ENCODE data around the gene IL23R. TPM values are rescaled to one million over a fixed set of nuclear protein-coding genes. Genes with fewer than 3 reads are reported as not detected.

The IL23R gene
- total and polyA plus RNA-seq, 2 donors (not counting 1 experiment from before 2014, with no cell fraction given): not detected

DNA sequence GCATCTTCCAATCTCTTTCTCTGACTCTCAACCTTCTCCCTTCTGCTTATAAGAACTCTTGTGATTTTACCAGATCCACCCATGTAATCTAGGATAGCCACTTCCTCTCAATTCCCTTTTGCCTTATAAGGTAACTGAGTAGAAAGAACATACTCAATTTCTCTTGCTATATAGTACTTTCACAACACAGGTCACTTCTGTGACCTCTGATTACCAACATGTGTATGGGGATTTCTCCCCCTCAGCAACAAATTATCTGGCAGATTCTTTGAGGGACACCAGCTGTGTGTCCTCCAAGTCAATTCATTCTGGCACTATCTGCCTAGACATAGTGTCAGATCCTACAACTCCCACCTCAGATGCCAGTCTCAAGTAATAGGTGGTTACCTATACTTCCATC lies 62.5 kb downstream of the IL23R start:
- TF ChIP-seq CTCF (IDR thresholded peaks at IDR 0.05) (no peak), EZH2 (IDR thresholded peaks at IDR 0.05; ENCODE audit: borderline replicate concordance, insufficient read depth, low read depth, low read length, poor library complexity, severe bottlenecking) (no peak)
- Mint-ChIP-seq H3K27ac (no peak overlapping the region), H3K27me3 (peaks cover 14% of the 10 kb centered on the region), H3K4me3 (no peak overlapping the region), H3K4me1 (no peaks in the 10 kb centered on the region), H3K9me3 (ENCODE audit: insufficient read depth) (no peaks in the 10 kb centered on the region)
- DNase-seq: no peak
- POLR2A ChIA-PET: no interaction called here
- Histone ChIP-seq H3K27ac (ENCODE audit: low read length in 2 of 2) (no peak overlapping the region), H4K20me1 (ENCODE audit: control insufficient read depth, insufficient read depth, low read length, poor library complexity, severe bottlenecking) (no peaks in the 10 kb centered on the region), H2AFZ (ENCODE audit: insufficient read depth, low read depth, low read length, poor library complexity, severe bottlenecking) (no peak overlapping the region), H3K4me3 (ENCODE audit: control extremely low read depth in 1 of 5, extremely low read depth in 1 of 5, insufficient read depth in 1 of 5, low read depth in 2 of 5, low read length in 4 of 5) (no peak overlapping the region), H3K4me1 (ENCODE audit: control insufficient read depth in 2 of 2, insufficient read depth in 2 of 2, low read length in 2 of 2) (no peaks in the 10 kb centered on the region), H3K79me2 (ENCODE audit: control insufficient read depth, insufficient read depth, low read length) (no peaks in the 10 kb centered on the region), H3K9me3 (ENCODE audit: control extremely low read depth in 1 of 3, control insufficient read depth in 2 of 3, insufficient read depth in 1 of 3, low read length in 2 of 3) (no peaks in the 10 kb centered on the region), H3K27me3 (replicated peaks in 1 of 4; ENCODE audit: control extremely low read depth in 1 of 4, control insufficient read depth in 3 of 4, insufficient read depth in 4 of 4, low read length in 3 of 4) (peaks cover 0 to 4% (median 0%) of the 10 kb centered on the region in 4 experiments), H3K9ac (ENCODE audit: low read length) (no peak overlapping the region), H3K4me2 (replicated peaks; ENCODE audit: low read depth, low read length, poor library complexity, severe bottlenecking) (no peak overlapping the region), H3K36me3 (replicated peaks in 1 of 2; ENCODE audit: control extremely low read depth in 1 of 2, control insufficient read depth in 1 of 2, extremely low read depth in 1 of 2, insufficient read depth in 2 of 2, low read length in 1 of 2) (no peaks in the 10 kb centered on the region)
- CTCF ChIA-PET: interaction anchor here (1.5 to 2.0 kb wide), 4 partner anchors 13 to 273 kb away, joined by 3 to 7 read pairs (median 6); no protein-coding TSS in a partner anchor
- no peak for ATAC-seq (ENCODE audit: low read depth)
- intact Hi-C loops (cut with micrococcal nuclease): no loop called here

GRCh38 chr1:67230539-67230938 lies 64.3 kb downstream of the IL23R start:
- Mint-ChIP-seq H3K4me3 (no peak overlapping the region), H3K27ac (no peak overlapping the region), H3K4me1 (no peaks in the 10 kb centered on the region), H3K9me3 (ENCODE audit: insufficient read depth) (no peaks in the 10 kb centered on the region), H3K27me3 (peaks cover 14% of the 10 kb centered on the region)
- no peaks in the 10 kb centered on the region for H3K9me3 ChIP-seq (ENCODE audit: control extremely low read depth in 1 of 3, control insufficient read depth in 2 of 3, insufficient read depth in 1 of 3, low read length in 2 of 3)
- no peak overlapping the region for H3K9ac ChIP-seq (ENCODE audit: low read length)
- ChIA-PET CTCF (interaction anchor here (0.5 to 2.0 kb wide), 2 partner anchors 16 to 159 kb away, joined by 3 to 6 read pairs; no protein-coding TSS in a partner anchor), POLR2A (no interaction called here)
- H3K4me2 ChIP-seq (replicated peaks; ENCODE audit: low read depth, low read length, poor library complexity, severe bottlenecking): no peak overlapping the region
- H3K4me3 ChIP-seq (ENCODE audit: control extremely low read depth in 1 of 5, extremely low read depth in 1 of 5, insufficient read depth in 1 of 5, low read depth in 2 of 5, low read length in 4 of 5): no peak overlapping the region
- WGBS (ENCODE audit: insufficient coverage): no CpG with 5 or more reads among the region's 3 CpGs
- DNase-seq (no peak), ATAC-seq (ENCODE audit: low read depth) (no peak)
- H3K27ac ChIP-seq (ENCODE audit: low read length in 2 of 2): no peak overlapping the region
- H3K36me3 ChIP-seq (replicated peaks in 1 of 2; ENCODE audit: control extremely low read depth in 1 of 2, control insufficient read depth in 1 of 2, extremely low read depth in 1 of 2, insufficient read depth in 2 of 2, low read length in 1 of 2): no peaks in the 10 kb centered on the region
- H2AFZ ChIP-seq (ENCODE audit: insufficient read depth, low read depth, low read length, poor library complexity, severe bottlenecking): no peak overlapping the region
- intact Hi-C loops (cut with micrococcal nuclease): no loop called here
- H3K27me3 ChIP-seq (replicated peaks in 1 of 4; ENCODE audit: control extremely low read depth in 1 of 4, control insufficient read depth in 3 of 4, insufficient read depth in 4 of 4, low read length in 3 of 4): no peaks in the 10 kb centered on the region
- H3K79me2 ChIP-seq (ENCODE audit: control insufficient read depth, insufficient read depth, low read length): no peaks in the 10 kb centered on the region
- H4K20me1 ChIP-seq (ENCODE audit: control insufficient read depth, insufficient read depth, low read length, poor library complexity, severe bottlenecking): no peaks in the 10 kb centered on the region
- TF ChIP-seq EZH2 (IDR thresholded peaks at IDR 0.05; ENCODE audit: borderline replicate concordance, insufficient read depth, low read depth, low read length, poor library complexity, severe bottlenecking) (no peak), CTCF (IDR thresholded peaks at IDR 0.05) (no peak)
- H3K4me1 ChIP-seq (ENCODE audit: control insufficient read depth in 2 of 2, insufficient read depth in 2 of 2, low read length in 2 of 2): no peaks in the 10 kb centered on the region
